Left ventricle myocardium inferior (tissue), 1 donor: Measurements from ENCODE around the gene MYO3A. TPM values are rescaled to one million over a fixed set of nuclear protein-coding genes. Genes with fewer than 3 reads are reported as not detected.

Experiments used
- DNase-seq: peaks from one replicate; pipeline ENCODE4 v3.0.0-alpha.2; 2020
- H3K27ac ChIP-seq: fragments of 200-600 bp; replicated peaks from 2 replicates; pipeline ENCODE4 v1.8.0; 2021
- H3K27me3 ChIP-seq: fragments of 200-600 bp; 2 replicates; pipeline ENCODE4 v1.8.0; 2021; ENCODE audit warnings: low read depth
- H3K36me3 ChIP-seq: fragments of 200-600 bp; 2 replicates; pipeline ENCODE4 v1.8.0; 2021
- H3K4me1 ChIP-seq: fragments of 200-600 bp; 2 replicates; pipeline ENCODE4 v1.8.0; 2021
- H3K4me3 ChIP-seq: fragments of 200-600 bp; 2 replicates; pipeline ENCODE4 v1.8.0; 2021; ENCODE audit warnings: mild to moderate bottlenecking, moderate library complexity
- H3K9me3 ChIP-seq: fragments of 200-600 bp; replicated peaks from 2 replicates; pipeline ENCODE4 v1.8.0; 2021
- intact Hi-C: fragments of 100-400 bp; cut with micrococcal nuclease; formaldehyde crosslinking; loops from one replicate; pipeline ENCODE4 v1.11.0; 2022
- long read RNA-seq: library from polyadenylated mRNA; unstranded; transcript quantifications from one replicate; pipeline ENCODE4 v2.0.0, GENCODE V29; 2021
- total RNA-seq: library from RNA; stranded (reverse); fragmentation: NEBNext Ultra II Directional; extraction: Animal tissue kit (Norgen Biotek cat#: 25700); gene quantifications from one replicate; pipeline ENCODE4 v1.2.1, GENCODE V29; 2021
- TF ChIP-seq, protein P1 (sequence below): fragments of 200-600 bp; IDR thresholded peaks from 2 replicates; pipeline ENCODE4 v1.8.0; 2021; ENCODE audit warnings: antibody characterized with exemption, mild to moderate bottlenecking, borderline replicate concordance
- donor health status: DM: no; HTN: yes; CAD: no; lungs with severe emphysema.

The MYO3A gene, protein sequence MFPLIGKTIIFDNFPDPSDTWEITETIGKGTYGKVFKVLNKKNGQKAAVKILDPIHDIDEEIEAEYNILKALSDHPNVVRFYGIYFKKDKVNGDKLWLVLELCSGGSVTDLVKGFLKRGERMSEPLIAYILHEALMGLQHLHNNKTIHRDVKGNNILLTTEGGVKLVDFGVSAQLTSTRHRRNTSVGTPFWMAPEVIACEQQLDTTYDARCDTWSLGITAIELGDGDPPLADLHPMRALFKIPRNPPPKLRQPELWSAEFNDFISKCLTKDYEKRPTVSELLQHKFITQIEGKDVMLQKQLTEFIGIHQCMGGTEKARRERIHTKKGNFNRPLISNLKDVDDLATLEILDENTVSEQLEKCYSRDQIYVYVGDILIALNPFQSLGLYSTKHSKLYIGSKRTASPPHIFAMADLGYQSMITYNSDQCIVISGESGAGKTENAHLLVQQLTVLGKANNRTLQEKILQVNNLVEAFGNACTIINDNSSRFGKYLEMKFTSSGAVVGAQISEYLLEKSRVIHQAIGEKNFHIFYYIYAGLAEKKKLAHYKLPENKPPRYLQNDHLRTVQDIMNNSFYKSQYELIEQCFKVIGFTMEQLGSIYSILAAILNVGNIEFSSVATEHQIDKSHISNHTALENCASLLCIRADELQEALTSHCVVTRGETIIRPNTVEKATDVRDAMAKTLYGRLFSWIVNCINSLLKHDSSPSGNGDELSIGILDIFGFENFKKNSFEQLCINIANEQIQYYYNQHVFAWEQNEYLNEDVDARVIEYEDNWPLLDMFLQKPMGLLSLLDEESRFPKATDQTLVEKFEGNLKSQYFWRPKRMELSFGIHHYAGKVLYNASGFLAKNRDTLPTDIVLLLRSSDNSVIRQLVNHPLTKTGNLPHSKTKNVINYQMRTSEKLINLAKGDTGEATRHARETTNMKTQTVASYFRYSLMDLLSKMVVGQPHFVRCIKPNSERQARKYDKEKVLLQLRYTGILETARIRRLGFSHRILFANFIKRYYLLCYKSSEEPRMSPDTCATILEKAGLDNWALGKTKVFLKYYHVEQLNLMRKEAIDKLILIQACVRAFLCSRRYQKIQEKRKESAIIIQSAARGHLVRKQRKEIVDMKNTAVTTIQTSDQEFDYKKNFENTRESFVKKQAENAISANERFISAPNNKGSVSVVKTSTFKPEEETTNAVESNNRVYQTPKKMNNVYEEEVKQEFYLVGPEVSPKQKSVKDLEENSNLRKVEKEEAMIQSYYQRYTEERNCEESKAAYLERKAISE (N-terminal part only)
- total RNA-seq: not detected
- long read RNA-seq: 0 reads

DNA sequence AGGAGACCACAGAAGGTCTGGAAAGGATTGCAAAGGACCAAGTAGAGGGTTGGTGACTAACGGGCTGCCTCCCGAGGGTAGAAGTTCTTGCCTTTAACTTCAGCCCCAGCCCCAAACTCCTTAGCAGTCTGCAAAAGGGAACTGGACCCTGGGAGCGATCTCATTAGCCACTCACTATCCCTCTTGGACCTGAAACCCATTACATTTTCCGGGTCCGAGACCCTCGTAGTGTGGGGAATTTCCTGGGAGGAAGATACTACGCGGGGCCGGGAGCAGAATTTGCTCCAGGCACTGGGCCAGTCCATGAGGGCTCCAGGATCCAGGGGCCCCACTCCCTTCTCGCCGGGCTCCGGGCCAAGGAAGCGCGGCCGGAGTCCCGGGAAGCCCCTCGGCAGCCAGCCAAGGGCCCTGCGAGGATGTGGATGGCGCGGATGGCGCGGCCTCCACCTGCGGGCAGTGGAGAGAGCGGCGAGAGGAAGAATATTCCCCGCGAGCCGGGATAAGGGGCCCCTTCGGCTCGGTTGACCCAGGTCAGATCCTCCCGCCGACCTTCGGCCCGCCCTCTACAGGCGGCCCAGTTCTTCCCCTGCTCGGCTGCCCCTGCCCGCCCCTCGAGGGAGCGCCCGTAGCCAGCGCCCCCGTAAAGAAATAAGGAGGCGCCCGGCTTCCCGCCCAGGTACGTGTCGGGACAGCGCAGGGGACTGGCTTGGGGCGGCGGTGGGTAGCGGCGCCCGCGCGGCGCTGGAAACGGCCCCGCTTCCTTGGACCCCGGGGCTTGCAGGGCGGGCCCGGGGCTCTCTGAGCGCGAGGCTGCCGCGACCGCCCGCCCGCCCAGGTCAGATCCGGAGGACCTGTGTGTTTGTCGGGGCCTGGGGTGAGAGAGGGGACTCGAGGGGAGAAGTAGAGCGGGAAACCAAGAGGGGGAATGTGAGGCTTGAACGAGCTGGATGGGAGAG lies at the start of gene MYO3A:
TSS of gene MYO3A (plus strand) at position 577 of the 956 bp plus-strand sequence. CDS start 17,882 bp downstream, outside the sequence.
- H3K4me3 ChIP-seq: peak within 1 kb of the TSS; percentile 58
- no peaks in the 10 kb centered on the region for H3K36me3 ChIP-seq
- H3K4me1 ChIP-seq: peaks cover 12% of the 10 kb centered on the region
- H3K9me3 ChIP-seq: no peaks in the 10 kb centered on the region
- TF ChIP-seq, protein P1, sequence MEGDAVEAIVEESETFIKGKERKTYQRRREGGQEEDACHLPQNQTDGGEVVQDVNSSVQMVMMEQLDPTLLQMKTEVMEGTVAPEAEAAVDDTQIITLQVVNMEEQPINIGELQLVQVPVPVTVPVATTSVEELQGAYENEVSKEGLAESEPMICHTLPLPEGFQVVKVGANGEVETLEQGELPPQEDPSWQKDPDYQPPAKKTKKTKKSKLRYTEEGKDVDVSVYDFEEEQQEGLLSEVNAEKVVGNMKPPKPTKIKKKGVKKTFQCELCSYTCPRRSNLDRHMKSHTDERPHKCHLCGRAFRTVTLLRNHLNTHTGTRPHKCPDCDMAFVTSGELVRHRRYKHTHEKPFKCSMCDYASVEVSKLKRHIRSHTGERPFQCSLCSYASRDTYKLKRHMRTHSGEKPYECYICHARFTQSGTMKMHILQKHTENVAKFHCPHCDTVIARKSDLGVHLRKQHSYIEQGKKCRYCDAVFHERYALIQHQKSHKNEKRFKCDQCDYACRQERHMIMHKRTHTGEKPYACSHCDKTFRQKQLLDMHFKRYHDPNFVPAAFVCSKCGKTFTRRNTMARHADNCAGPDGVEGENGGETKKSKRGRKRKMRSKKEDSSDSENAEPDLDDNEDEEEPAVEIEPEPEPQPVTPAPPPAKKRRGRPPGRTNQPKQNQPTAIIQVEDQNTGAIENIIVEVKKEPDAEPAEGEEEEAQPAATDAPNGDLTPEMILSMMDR: no peak
- DNase-seq: no peak
- H3K27ac ChIP-seq: no peak within 1 kb of the TSS
- intact Hi-C loops: no loop called here
- peaks cover 61% of the 10 kb centered on the region for H3K27me3 ChIP-seq

- no peaks in the 10 kb centered on the region for H3K27me3 ChIP-seq
- intact Hi-C loops: no loop called here
- TF ChIP-seq, protein P1: no peak
- H3K36me3 ChIP-seq: no peaks in the 10 kb centered on the region
- no peak for DNase-seq
- no peaks in the 10 kb centered on the region for H3K4me1 ChIP-seq
- no peak overlapping the region for H3K27ac ChIP-seq
- H3K9me3 ChIP-seq: peaks cover 23% of the 10 kb centered on the region
- no peak overlapping the region for H3K4me3 ChIP-seq
These were observed 45.4 kb upstream of the MYO3A start for GRCh38 chr10:25888627-25889026.

GRCh38 chr10:25890995-25891394 lies 43.0 kb upstream of the MYO3A start:
- Histone ChIP-seq H3K36me3 (no peaks in the 10 kb centered on the region), H3K27ac (no peak overlapping the region), H3K9me3 (peaks cover 23% of the 10 kb centered on the region), H3K27me3 (peaks cover 6% of the 10 kb centered on the region), H3K4me3 (no peak overlapping the region), H3K4me1 (no peaks in the 10 kb centered on the region)
- TF ChIP-seq, protein P1: no peak
- no peak for DNase-seq
- intact Hi-C loops: no loop called here

DNA sequence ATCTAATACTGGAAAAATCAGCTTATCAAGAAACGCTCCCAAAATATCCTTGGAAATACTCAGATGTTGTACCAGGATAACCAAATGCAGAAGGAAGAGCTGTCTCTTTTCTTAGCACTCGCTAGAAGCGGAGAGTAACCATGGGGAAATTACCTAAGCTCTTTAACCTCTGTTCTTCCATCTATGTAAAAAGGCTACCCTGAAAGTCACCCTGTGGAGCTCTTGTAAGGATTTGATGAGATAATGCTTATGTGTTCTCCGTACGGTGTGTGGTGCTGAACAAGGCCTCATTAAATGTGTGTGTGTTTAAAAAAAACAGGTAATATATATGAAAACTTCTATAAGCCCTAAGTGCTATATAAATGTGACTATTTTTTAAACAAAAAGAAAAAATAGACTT lies 38.2 kb upstream of the MYO3A start:
- H3K9me3 ChIP-seq: peaks cover 19% of the 10 kb centered on the region
- no peak for DNase-seq
- no peak overlapping the region for H3K27ac ChIP-seq
- TF ChIP-seq, protein P1: no peak
- H3K4me3 ChIP-seq: no peak overlapping the region
- no peaks in the 10 kb centered on the region for H3K36me3 ChIP-seq
- peaks cover 12% of the 10 kb centered on the region for H3K27me3 ChIP-seq
- H3K4me1 ChIP-seq: no peaks in the 10 kb centered on the region
- intact Hi-C loops: no loop called here
